GM03348 (cell line): ENCODE results near the gene TTC33.
A peak's percentile ranks its signal among the peaks of the same experiment; 100 is the strongest.
"Not testable (repeated sequence)": the region's sequence is repeated elsewhere in the genome, so short reads cannot be mapped to it uniquely, and the experiment has no call there.

ENCODE experiments used
- DNase-seq: peaks from one replicate; pipeline ENCODE4 v3.0.0; 2012; ENCODE audit warnings: low spot score

The TTC33 gene

DNA sequence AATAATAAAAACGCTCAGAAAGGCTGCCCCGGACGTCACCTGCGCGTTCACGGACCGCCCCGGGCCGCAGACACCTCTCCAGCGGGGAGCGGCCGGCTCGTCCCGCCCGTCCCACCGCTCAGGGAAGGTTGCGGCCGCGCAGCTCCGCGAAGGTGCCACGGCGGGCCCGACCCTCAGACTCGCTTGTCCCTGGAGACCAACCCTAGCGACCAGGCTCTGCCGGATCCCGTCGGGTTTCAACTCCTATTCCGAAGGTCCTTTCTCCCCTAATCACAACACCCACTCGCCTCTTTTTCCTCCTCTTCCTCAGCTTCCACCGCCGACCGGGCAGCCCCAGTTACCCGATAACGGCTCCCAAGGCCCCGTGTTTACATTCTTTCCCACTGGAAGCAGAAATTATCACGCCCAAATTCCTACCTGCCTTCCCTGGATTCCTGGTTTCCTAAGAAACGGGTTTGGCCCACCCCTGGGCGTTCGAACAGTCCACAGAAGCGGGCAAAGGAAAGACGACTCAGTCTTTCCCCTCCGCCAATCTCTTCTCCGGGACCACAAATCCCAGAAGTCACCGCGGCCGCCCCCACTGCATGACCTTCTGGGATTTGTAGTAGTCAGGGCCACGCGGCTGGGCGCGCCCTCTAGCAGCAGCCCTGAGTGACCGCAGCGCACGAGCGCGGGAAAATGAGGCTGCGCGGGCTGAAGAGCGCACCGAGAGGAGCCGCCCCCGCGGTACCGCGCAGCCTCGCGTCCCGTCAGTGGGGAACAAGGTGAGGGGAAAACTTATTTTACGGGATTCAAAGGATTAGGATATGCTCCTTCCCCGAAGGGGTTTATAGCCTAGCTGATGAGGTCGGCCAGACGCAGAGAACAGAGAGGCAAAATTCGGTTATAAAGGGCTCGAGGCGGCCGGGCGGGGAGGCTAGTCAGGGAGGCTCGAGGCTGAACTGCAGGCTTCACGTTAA lies at the start of gene TTC33:
TTC33 (minus strand) TSS at position 555 of the 959 bp plus-strand sequence. CDS start 8,943 bp downstream, outside the sequence.
- peak; percentile 96 for DNase-seq

GRCh38 chr5:40801771-40802562 lies 46.2 kb upstream of the TTC33 start:
- DNase-seq, result no peak

DNA sequence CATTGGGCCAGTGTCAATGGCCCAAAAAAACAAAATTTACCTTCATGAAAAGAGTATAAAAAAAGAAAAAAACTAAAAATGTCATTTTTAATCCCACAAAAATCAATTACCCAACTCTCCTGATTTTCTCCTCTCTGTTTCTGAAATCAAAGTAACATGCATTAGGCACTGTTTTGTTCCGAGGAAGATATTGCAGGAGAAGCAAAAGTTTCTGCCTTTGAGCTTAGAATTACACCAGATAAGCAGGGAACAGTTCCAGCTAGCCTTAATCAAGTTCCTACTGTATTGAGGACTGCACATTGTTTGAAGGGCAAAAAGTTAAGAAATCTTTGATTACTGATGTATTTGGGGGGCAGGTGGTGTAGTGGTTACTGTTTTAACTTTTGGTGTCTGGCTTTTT lies 43.5 kb upstream of the TTC33 start:
- no peak for DNase-seq

DNA sequence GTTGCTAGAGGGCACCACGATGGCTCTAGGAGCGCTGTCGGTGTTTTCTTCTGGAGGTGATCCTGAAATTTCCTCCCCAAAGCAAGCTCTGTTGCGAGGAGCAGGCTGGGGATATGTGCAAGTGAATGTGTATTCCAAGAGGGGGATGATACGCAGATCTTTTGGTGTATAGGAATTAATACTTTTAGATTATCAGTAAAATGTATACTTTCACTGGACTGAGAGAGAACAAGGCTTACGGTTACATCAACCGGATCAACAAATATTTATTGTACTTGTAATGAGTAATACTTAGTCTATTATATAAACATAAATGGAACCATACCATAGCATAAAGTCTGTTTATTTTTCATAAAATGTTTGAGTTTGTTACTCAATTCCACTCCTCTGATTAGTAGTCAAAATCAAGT lies 43.0 kb upstream of the TTC33 start:
- no peak for DNase-seq

DNA sequence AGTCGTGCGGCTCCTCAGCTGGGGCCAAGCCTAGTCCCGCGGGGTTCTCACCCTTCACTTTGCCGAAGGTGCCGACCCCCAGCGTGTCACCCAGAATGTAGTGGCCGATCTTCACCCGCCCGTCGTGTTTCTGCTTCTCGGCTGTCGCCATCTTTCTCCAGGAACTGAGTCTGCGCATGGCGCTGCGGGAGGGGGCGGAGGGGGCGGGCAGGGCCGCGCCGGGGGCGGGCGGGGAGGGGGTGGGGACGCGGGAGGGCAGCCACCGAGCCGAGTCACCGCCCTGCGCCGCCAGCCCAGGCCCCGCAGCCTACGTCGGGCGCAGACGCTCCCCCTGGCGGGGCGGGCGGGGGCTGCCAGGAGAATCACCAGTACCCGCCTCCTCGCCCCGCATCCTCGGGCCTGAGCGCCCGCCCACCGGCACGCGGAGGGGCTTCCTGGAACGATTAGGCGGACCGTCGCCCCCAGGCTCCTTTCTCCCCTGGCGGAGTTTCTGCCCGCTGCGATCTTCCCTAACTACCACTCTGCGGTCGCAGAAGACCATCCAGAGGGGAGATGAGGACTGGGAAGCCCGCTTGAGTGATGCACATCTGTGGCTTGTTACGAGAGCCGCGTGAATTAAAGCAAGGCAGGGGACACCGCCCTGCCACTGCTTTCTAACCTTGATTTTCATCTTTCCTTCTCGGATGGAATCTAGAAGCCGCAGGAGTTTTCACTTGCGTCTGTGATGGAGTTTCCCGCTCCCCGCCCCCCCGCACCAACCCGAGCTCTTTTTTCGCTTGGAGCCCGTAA lies 42.4 kb upstream of the TTC33 start, which contains the start of gene PRKAA1:
PRKAA1 (minus strand) TSS at position 363 of the 789 bp plus-strand sequence; CDS start at position 178, 185 bp downstream.
- peak; percentile 99 for DNase-seq

- DNase-seq, result peak; percentile 75
These were observed 41.7 kb upstream of the TTC33 start for GRCh38 chr5:40797273-40798011.

- peak; percentile 66 for DNase-seq
These were observed 40.7 kb upstream of the TTC33 start for GRCh38 chr5:40796487-40796889.

GRCh38 chr5:40794877-40795276 lies 39.1 kb upstream of the TTC33 start:
- not testable (repeated sequence) for DNase-seq

DNA sequence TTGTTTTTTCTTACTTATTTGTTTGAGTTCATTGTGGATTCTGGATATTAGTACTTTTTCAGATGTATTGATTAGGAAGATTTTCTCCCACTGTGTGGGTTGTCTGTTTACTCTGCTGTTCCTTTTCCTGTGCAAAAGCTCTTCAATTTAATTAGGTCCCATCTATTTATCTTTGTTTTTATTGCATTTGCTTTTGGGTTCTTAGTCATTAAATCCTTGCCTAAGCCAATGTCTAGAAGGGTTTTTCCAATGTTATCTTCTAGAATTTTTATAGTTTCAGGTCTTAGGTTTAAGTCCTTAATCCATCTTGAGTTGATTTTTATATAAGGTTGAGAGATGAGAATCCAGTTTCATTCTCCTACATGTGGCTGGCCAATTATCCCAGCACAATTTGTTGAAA lies 38.6 kb upstream of the TTC33 start:
- not testable (repeated sequence) for DNase-seq

GRCh38 chr5:40792691-40793090 lies 36.9 kb upstream of the TTC33 start:
- not testable (repeated sequence) for DNase-seq

DNA sequence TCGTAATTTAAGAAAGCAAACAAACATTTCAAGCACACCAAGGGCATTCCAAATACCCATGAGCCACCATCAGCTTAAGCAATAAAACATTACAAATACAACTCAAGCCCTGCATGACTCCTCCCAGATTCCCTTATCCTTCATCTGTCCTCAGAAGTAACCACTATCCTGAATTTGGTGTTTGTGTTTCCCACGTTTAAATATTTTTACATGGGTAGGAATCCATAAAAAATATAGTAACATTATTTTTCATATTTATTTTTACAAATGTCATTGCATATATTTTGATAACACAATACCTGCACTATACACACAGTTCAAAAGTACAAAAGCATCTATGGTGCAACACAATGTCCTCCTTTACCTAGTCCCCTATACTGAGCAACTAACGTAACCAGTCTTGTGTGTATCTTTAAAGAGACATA lies 36.0 kb upstream of the TTC33 start:
- DNase-seq, result no peak

- DNase-seq, result no peak
These were observed 35.3 kb upstream of the TTC33 start for GRCh38 chr5:40790947-40791593.

- not testable (repeated sequence) for DNase-seq
These were observed 33.2 kb upstream of the TTC33 start for GRCh38 chr5:40788941-40789340.

GRCh38 chr5:40787986-40788385 lies 32.2 kb upstream of the TTC33 start:
- DNase-seq, result no peak

DNA sequence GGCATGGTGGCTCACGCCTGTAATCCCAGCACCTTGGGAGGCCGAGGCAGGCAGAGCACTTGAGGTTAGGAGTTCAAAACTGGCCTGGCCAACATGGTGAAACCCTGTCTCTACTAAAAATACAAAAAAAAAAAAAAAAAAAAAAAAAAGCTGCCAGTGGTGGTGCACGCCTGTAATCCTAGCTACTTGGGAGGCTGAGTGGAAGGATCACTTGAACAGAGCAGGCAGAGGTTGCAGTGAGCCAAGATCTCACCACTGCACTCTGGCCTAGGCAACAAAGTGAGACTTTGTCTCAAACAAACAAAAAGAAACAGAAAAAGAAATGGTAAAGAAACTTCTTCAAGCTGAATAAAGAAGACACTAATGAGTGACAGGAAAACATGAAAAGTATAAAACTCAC lies 30.9 kb upstream of the TTC33 start:
- not testable (repeated sequence) for DNase-seq

DNA sequence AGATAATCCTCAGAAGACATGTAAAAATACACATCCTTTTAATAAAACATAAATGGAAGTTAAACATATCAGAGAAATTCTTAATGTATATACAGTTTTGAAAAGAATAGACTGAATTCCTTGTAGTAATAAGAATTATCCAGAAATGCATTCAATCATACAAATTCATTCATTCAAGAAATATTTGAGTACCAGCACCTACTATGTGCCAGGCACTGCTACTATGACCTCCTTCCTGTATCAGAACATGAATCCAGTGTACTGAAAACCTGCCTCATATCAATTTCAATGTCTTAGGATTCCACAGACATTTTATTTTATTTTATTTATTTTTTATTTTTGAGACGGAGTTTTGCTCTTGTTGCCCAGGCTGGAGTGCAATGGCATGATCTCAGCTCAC lies 29.2 kb upstream of the TTC33 start:
- DNase-seq, result no peak

DNA sequence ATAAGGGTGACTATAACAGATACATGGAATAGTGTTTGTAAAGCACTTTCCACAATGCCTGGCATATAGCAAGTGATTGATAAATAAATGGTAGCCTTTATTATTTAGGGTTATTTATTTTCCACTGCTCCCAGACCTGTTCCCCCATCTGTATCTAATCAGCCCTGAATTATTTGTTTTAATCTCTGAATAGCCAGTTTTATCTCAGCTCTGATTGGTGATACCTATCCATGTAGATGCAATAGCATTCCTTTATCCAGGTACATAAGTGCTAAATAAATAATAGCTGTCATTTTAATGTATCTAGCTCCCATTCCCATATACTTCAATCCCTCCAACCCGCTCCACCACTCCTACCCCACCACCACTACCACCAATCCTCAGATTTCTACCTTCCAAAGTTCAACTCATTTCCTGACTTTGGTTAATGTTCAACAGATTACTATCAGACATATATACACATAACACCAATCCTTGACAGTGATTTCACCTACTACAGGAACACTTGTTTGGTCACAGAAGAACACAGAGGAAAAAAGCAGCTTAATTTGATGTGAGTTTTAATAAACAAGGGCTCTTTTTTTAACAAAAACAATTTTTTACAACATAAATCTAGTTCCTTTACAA lies 28.4 kb upstream of the TTC33 start:
- no peak for DNase-seq

DNA sequence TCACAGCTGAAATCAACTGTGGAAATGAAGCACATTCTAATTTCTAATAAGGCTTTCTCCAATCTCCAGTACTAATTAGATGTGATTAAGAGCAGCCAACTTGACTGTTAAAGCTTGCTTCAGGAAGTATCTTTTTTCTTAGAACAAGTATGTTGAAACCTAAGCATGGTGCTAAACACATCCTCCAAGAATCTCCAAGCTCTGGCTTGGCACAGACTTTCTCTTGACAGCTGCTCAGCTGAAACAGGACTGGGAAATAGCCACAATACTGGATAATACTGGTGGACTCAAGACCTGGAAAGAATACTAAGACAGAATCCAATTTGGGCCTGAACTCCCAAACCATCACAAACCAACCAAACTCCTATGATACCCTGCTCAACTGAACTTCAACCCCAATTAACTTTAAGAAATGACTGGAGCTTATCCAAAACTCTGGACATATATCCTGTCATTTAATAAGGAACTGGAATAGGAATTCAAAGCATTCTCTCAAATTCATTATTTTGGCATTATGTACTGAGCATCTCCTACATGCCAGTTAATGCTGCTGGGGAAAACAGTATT lies 26.2 kb upstream of the TTC33 start:
- DNase-seq, result peak; percentile 59

- no peak for DNase-seq
These were observed 25.1 kb upstream of the TTC33 start for GRCh38 chr5:40780858-40781257.

DNA sequence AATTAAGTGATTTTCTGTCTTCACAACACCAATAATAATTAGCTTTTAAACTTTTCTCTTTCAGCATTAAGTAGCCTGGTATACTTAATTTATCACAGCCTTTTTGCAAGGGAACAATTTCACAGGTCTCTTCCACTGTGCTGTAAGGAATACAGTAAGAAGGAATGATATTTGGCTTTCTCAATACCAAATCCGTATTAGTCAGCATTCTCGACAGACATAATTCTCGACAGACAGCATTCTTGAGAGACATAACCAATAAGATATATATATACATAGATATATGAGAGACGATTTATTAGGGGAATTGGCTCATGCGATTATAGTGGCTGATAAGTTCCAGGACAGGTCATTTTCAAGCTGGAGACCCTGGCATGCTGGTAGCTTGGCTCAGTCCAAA lies 24.4 kb upstream of the TTC33 start:
- DNase-seq, result no peak
